ENCODE data around the gene TNS1.

Gene TNS1

DNA sequence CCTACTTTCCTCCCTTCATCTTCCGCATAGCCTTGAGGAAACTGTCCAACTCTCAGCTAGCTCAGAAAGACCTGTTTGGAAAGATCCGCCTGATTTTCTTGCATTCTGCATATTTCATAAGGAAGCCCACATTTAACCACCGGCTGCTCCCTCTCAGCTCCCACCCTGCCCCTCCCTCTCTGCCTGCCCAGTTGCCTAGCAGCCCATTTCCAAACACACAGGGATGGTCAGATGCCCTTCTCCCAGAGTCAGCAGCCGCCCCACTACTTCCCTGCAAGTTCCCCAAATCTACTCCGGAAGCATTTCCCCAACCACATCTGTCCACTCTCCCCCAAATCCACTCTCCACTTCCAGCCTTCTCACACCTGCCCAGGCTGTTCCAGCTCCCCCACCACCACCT, 96.0 kb downstream of the TNS1 start:
- no peak for DNase-seq

DNA sequence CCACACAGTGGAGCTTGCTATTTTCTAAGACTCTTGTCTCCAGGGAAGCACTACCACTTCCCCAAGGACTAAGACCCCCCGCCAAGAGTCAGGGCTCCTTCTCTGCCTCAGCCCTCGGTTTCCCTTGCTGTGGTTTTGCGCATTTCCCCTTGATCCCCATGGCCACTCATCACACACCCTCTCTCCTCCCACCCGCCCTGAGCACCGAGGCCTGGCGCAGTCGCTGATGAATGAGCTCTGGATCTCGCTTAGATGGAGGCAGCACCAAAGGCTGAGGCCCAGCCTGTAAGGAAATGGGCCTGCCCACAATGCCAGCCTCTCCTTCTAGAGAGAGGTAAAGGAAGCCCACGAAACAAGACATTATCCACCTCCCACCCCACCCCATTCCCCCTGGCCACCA, 96.9 kb downstream of the TNS1 start:
- no peak for DNase-seq

DNA sequence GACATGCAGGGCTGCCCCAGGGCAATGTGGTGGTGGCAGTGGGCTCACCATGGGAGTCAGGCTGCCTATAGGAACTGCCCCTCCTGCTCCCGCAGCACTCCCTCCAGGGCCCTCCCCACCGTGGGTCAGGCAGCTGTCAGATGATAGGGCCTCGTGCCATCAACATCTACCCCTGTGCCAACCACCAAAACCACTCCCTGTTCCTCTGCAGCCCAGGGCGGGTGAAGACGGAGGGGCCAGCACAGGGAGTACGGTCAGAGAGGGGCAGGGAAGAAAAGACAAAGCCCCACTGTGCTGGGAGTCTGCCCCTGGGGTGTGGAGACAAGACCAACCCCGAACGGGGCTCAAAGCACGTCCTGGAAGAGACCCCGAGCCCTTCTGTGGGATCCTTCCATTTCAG, 97.4 kb downstream of the TNS1 start:
- DNase-seq: no peak

DNA sequence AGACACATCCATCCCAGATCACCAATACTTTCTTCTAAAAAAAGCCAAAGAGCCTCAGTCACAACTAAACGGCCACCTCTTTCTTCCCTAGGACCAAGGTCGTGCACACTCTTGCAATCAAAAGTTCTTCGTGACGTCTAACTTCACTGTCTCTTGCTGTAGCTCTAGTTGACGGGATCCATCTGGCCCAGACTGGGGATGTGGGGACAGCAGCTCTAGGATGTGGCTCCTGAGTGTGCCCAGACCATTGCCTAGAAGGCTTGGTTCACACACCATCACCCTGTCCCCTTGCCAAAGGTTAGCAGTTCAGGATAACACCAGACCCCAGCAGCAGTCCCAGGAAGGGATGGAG, 98.2 kb downstream of the TNS1 start:
- no peak for DNase-seq

DNA sequence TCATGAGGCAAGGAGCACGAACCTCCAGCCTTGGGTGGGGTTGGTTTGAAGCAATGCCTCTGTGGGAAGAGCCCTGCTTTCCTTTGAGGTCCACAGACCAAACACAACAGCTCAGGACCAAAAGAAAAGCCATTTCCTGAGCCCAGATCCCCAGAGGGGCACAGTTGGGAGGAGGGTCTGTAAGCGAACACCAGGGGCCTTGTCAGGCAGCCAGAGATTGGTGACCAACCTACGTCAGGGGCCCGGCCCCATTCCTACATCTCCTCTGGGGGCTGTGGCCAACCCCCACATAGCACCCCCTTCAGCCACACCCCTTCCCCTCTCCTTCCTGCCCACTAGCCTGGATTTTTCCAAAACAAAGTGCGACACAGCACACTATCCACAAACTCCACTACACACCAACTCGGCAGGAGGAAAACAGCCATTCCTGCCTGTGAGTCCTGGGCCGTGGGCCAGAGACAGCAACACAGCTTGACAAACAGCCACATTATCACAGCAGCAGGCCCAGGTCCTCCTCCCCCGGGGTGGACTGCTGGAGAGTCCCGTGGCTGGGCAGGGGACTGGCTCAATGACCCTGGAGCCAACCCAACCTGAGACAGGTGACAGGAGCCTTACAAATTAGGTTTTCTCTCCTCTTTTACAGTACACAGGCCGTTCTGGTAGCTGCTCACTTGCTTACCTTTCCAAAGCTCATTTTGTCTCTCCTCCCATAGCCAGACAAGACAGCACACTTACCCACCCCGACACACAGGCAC, 98.8 kb downstream of the TNS1 start:
- no peak for DNase-seq

DNA sequence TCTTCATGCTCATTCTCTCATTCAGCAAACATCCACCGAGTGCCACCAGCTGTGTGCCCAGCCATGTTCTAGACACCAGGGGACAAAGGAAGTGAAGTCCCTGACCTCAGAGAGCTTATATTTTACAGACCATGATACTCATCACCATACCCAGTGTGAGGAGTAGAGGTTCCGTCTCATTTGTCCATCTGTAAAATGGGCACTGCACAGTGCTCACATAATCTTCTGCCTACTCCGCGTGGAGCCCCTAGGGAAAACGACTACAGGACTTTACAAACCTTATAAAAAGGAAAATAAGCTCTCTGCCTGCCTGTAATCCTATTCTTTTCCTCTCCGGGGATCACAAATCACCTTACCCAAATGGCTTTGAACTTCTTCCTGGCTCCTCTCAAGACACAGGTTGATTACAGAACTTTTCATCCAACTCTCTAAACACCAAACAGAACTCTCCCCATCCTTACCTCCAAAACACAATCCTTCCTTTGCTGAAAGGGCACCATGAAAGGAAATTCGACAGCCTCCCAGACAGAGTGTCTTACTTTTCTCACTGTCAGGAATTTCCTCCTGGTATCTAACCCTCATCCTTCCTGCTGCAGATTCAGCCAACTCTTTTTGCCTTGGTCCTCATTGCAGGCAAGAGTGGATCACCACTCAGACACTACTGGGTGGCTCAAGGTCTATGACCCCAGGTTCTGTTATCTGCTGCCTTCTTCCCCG, 99.5 kb downstream of the TNS1 start:
- no peak for DNase-seq

DNA sequence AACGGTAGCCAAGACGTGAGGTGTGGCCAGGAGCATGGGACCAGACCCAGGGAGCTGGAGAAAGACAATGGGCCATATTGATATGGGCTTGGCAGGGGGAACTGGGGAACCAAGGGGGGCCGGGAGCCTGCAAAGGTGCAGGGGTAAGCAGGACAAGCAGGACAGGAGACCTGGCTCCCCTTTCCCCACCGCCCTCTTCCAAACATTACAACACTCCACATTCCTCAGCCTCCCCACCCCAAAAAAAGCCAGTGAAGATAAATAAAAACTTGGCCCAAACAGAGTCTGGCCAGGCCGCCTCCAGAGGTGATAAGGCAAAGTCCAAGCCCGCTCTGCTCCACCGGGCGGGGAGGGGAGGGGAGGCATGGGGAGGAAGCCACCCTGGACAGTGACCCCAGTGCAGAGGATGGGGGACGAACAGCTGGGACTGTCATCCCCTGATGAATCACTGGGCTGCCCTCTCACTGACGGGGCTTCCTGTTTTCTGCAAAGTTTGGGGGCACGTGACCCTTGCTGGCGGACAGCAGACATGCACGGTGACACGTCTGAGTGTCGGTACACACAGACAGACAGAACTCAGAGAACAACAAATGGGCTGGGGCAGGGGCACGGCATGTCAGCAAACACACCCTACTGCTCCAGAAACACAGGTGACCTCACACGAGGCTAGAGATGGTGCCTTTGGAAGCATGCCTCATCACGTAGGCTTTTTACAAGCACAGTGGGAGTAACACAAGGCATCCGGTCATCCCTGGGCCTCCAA, 100.2 kb downstream of the TNS1 start:
- no peak for DNase-seq

DNA sequence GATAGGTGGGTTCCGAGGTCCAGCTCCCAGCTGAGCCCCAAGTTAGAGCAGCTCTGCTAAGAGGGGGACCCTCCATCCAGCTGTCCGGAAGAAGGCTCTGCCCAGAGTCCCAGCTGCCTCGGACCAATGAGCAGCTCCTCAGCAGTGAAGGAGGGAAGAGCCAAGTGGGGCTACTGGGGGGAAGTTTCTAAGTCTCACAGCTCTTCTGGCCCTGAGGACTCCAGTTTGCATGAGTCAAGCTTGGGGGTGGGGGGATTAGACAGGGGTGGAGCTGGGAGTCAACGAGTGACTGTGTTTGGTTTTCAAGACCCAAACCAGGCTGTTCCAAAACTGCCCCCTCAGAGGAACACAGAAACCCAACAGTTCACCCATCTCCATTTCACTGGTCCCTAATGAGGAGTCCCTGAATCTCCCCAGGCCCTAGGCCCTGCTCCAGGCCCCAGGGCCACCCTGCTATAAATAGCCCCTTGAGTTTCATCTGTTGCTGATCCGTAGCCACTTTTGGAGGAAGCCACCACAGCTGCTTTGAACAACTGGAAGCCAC, 100.9 kb downstream of the TNS1 start:
- DNase-seq: no peak

DNA sequence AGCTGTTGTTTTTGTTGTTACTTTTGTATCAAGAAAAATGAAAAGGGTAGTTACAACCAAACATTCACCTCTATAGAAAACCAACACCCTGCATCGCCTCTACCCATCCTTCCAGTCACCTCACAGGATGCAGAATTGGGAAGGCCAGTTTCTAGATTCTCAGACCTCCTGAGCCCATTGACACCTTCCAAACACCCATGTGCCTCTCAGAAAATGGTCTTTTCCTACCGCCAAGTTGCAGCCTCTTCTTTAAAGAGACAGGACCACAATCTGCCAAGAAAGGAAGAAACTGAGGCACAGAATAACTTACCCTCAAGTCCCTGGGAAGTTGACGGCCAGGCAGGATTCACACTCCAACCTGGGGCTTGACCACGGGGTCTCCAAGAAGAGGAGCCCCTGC, 101.4 kb downstream of the TNS1 start:
- DNase-seq: no peak

DNA sequence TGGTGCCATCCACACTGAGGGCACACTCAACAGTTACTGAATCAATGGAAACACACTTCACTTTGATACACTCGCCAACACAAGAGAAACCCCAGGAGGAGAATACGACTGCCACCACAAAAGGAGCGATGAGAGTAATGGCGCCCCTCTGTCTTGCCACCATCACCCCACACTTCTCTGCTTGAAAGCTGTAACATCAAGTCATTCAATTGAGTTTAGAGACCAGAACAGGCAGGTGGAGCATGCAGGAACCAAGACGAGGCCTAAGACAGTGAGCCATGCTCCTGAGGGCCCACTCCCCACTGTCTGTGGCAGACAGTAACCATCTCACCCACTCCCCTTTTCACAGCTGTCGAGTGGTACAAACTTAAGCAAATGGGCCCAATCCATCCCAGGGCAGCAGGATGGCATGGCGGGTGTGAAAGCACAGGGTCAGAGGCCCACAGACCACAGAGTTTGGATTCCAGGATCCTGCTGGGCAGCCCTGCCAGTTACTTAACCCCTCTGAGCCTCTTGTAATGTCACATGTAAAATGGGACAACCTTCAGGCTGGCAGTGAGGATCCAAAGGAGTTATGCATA, 101.9 kb downstream of the TNS1 start:
- no peak for DNase-seq

DNA sequence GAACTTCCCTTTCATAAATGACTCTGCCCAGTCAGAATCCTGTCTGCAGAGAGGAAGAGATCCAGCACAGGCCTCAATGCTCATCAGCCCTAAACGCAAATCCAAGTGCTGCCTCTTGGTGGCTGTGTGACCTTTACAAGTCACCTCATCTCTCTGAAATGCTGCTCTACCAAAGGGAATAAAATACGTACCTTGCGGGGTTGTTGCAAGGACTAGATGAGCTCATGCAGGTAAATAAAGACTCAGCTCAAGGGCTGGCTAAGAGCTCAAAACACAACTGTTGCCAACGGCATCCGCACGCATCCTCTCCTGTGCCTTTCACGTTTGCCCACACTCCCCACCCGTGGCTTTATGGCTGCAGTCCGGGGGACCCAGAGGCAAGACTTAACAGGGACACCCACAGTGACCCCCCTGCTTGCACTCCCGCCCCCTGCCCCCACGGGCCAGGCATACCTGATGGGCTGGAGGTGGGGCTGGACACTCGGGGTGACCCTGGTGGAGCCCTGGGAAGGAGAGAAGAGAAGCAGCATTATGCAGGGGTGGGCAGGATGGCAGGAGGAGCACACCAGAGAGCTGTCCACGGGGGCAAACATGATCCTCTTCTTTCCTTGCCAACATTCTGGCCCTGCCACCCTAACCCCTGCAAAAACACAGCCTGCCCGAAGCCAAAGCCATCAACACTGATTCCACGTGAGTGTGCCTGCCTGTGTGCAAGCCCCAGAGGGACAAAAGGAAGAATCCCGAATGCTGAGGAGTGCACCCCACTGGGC, 102.6 kb downstream of the TNS1 start:
- no peak for DNase-seq

DNA sequence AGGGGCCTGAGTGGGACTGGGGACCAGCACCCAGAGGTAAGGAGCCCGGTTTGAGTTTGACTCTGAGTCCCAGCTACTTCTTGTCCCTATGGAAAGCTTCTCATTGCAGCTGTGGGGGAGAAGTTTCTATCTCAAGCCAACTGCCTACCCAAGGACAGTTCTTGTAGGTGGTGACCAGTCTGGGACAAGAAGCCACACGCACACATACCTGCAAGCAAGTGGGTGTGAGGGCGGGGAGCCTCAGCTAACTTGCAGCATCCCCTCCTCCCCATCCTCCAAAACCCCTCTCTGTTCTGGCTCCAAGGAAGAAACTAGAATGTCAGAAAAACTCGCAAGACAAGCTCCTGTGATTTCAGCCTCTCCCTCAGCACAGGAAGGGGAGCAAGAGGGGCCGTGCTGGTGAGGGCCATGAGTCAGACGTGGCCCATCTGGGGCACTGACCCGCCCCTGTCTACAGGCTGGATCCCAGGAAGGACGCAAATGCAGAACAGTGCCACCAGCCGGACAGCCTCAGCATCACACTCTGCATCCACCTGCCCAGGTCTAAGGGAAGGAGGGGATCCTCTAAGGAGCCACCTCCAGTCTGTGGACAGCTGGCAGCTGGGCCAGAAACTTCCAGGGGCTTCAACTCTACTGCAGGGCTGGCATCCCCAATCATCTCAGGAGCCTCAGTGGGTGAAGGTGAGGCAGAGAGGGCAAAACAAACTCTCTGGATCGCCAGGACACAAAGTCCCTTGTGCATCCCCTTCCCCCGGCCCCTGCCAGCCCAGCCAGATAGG, 103.4 kb downstream of the TNS1 start:
- no peak for DNase-seq

DNA sequence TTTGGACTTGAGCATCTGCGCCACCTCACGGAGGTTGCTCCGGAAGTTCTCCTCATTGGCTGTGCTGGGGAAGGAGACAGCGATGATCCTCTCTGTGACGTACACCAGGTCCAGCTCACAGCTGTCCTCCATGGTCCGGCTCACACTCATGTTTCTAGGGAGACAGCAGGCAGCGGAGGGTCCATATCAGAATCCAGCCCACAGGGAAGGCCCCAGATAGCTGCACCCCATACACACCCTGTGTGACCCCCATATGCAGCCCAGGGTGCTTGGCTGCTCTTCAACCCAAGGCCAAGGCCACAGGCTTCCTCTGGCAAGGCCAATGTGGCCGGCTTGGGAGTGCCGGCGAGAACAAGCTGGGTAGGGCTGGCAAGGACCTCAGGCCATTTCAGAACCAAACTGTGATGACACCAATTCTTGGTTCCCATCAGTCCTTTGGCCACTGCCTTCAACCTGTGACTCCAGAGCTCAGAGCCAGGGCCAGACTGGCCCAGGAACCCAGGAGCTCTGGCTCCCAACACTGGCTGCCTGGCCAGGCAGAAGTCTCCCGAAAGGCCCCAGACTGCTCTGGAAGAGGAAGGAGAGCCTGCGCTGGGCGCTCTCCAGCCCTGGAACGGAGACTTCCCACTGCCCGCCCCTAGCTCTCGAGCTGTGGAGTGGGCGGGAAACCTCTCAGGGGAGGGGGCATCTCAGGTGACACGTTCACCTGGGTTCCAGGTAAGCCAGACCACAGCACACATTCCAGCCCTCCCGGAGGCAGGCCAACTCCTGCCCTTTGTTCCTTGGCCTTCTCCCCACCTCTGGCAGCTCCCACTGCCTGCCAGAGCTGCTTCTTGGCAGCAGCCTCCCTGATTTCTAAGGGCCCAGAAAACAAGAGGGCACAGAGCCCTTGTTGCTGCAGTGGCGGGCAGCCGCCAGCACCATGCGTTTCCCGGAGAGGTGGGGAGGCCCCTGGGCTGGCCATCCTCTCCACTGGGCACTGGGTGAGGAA, 104.7 kb downstream of the TNS1 start:
- no peak for DNase-seq

DNA sequence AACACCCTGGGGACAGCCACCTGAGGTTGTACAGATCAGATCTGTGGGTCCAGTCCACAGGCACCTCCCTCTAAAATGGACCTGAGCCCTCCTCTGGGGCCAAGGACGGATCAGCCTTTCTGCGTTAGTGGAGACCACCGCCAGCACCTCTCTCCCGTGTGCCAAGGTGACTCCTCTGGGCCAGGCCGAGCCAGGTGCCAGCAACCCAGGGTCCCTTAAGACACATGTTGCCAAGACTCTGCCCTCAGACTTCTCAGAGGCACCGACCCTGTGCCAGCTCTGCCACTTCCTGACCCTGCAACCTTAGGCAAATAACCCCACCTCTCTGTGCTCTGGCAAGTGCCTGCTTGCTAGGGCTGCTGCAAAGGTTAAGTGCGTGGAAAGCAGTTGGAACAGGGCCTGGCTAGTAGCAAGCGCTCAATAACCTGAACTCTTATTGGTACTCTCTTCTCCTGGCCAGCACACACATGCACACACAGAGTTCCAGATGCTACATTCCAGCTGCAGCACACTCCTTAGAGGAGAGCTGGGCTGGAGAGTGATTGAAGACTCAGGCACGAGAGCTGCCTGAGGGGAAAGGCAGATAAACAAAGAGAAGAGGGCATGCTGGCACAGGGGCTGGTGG, 105.6 kb downstream of the TNS1 start:
- no peak for DNase-seq

DNA sequence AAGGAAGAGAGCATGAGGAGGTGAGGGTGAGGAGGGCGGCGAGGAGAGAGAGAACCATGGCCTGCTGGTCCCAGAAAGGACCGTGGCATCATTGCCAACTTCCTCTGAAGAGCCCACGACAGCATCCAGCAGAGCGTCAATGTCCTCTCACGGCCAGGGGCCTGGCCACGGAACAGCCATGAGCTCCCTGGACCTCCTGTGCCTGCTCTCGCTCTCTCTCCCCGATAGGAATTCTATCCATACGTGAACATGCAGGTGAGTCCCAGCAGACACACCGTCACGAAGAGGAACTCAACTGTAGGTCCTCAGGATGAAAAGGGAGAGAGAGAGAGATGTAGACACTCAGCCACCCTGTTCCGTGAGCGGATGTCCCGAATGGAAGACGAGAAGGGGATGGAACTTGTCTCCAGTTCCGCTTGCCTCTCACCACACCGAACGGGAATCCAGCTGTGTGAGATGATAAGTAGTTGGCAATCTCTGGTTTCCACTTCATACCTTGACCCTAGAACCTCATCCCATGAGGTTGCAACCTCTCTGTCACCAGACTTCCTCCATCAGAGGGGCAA, 107.6 kb downstream of the TNS1 start:
- DNase-seq: no peak

DNA sequence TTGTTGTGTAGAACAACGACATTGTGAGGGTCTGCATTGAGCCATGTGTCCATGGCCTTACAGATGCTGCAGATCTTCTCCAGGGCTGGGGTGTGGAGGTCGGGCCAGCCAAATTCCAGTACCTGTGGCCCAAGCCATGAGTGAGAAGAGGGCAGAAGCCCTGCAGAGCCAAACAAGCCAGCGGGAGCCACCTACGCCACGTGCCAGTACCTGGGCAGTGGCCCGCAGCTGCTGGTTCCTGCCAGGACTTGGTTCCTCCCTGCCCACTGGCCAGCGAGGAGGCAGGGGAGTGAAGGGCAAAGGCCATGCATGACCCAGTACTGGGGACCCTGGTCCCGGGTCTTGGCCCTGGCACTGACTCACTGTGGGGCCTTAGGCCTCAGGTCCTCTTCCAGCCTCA, 109.4 kb downstream of the TNS1 start:
- no peak for DNase-seq

DNA sequence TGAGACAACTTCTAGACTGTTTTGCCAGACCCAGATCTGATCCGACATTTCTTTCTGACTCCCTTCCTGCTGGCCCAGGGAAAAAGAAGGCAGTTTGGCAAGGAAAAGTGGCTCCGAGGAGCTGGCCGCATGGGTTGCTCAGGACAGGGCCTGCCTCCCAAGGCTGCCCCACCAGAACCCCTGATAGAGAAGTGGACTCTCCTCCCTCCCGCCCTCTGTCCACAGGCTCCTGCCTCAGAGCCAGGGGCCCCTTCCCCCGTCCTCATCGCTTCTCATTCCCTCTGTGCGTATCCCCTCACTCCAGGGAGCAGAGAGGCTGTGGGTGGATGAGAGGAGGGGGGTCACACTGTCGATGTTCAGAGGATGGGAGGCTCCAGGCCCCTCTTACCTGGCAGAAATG, 110.2 kb downstream of the TNS1 start:
- DNase-seq: no peak

DNA sequence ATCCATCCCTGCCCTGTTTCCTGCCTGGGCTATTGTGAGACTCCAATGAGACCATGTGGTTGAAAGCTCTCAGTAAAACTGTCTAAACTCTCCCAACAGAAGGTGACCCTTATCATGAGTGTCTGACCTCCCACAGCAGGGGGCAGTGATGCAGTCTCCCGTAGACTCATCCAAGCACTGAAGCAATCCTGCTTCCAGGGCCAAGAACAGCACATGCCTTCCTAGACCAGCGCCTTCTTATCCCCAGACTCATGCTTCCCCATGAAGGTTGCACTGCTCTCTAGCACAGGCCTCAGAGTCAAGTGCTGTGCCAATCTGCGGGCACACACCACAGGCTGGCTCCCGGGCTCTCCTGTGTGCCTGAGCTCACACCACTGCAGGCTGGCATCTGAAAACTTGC, 112.3 kb downstream of the TNS1 start:
- DNase-seq: no peak

DNA sequence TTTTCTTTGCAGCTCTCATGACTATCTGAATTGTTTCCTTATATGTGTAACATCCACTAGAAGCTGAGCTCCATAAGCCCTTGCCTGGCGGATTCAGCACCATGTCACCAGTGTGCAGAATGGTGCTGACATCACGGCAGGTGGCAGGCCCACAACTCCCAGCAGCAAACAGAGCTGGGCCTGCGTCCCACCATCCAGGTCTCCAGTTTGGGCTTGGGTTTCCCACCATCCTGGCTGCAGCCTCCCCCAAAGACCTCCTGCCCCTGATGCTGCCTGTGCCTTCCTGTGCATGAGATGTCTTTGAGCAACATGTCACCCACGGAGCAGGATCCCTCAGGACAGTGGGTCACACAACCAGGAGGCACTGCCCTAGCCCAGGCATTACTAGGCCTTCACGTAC, 113.1 kb downstream of the TNS1 start:
- DNase-seq: no peak

All from activated CD4-positive, alpha-beta T cell treated with anti-CD3 and anti-CD28 coated beads for 4 hours (primary cell).